Neural cell (in vitro differentiated cells): ENCODE results near the gene TSHR. TPM values are rescaled to one million over a fixed set of nuclear protein-coding genes. Genes with fewer than 3 reads are reported as not detected.

Source experiments
- H2AFZ ChIP-seq: fragments of 200-600, 300-800 bp; sonication (generic), shearing (Covaris generic); 2 replicates; pipeline ENCODE4 v1.6.0; 2014; ENCODE audit warnings: low read depth, mild to moderate bottlenecking, antibody characterized with exemption, low read length, moderate library complexity
- H3F3A ChIP-seq: fragments of 200-600 bp; shearing (Covaris generic); 2 replicates; pipeline ENCODE4 v1.6.1; 2016; ENCODE audit warnings: mild to moderate bottlenecking, moderate library complexity, mixed read lengths, antibody characterized with exemption, low read length; ENCODE audit not compliant: insufficient read depth, poor library complexity, severe bottlenecking
- H3K27ac ChIP-seq: fragments of 200-600, 300-800 bp; sonication (generic), shearing (Covaris generic); 2 replicates; pipeline ENCODE4 v1.5.1; 2014; ENCODE audit warnings: mild to moderate bottlenecking, low read length, moderate library complexity
- H3K27me3 ChIP-seq: fragments of 300-800, 200-600 bp; sonication (generic), shearing (Covaris generic); 2 replicates; pipeline ENCODE4 v1.6.0; 2014; ENCODE audit warnings: mild to moderate bottlenecking, low read depth, low read length, moderate library complexity; ENCODE audit not compliant: insufficient read depth
- H3K36me3 ChIP-seq: fragments of 300-800, 200-600 bp; sonication (generic), shearing (Covaris generic); 2 replicates; pipeline ENCODE4 v1.5.1; 2014; ENCODE audit warnings: mild to moderate bottlenecking, antibody characterized with exemption, low read length, moderate library complexity; ENCODE audit not compliant: insufficient read depth
- H3K4me2 ChIP-seq: fragments of 300-800, 200-600 bp; sonication (generic), shearing (Covaris generic); 2 replicates; pipeline ENCODE4 v1.6.0; 2014; ENCODE audit warnings: mild to moderate bottlenecking, low read length
- H3K4me3 ChIP-seq: fragments of 300-800, 200-600 bp; sonication (generic), shearing (Covaris generic); 2 replicates; pipeline ENCODE4 v1.5.1; 2014; ENCODE audit warnings: mild to moderate bottlenecking, low read length, moderate library complexity
- H3K79me2 ChIP-seq: fragments of 200-600 bp; shearing (Covaris generic); replicated peaks from 2 replicates; pipeline ENCODE4 v1.6.0; 2014; ENCODE audit warnings: mild to moderate bottlenecking, low read length, moderate library complexity; ENCODE audit not compliant: insufficient read depth
- H3K9ac ChIP-seq: fragments of 300-800, 200-600 bp; sonication (generic), shearing (Covaris generic); 2 replicates; pipeline ENCODE4 v1.6.1; 2016; ENCODE audit warnings: mild to moderate bottlenecking, low read length, mixed read lengths
- H3K9me2 ChIP-seq: fragments of 200-600 bp; shearing (Covaris generic); 2 replicates; pipeline ENCODE4 v1.6.1; 2016; ENCODE audit warnings: mild to moderate bottlenecking, low read length, mixed read lengths; ENCODE audit not compliant: insufficient read depth
- H3K9me3 ChIP-seq: fragments of 200-600, 300-800 bp; sonication (generic), shearing (Covaris generic); 2 replicates; pipeline ENCODE4 v1.6.1; 2016; ENCODE audit warnings: mild to moderate bottlenecking, mixed run types, low read length, moderate library complexity, mixed read lengths
- H4K20me1 ChIP-seq: fragments of 200-600 bp; shearing (Covaris generic); 2 replicates; pipeline ENCODE4 v1.6.1; 2016; ENCODE audit warnings: mild to moderate bottlenecking, mixed run types; ENCODE audit not compliant: insufficient read depth
- EP300 ChIP-seq: fragments of 450-650 bp; conservative IDR thresholded peaks from 2 replicates; pipeline ENCODE4 v1.6.1; 2014; ENCODE audit warnings: antibody characterized with exemption, mild to moderate bottlenecking, moderate library complexity; ENCODE audit not compliant: poor library complexity, severe bottlenecking
- EZH2 ChIP-seq: fragments of 200-600, 300-800 bp; shearing (Covaris generic), sonication (generic); IDR thresholded peaks from 2 replicates; pipeline ENCODE4 v1.6.1; 2014; ENCODE audit warnings: antibody characterized with exemption, low read length, borderline replicate concordance, mild to moderate bottlenecking; ENCODE audit not compliant: insufficient read depth, poor library complexity, severe bottlenecking
- MXI1 ChIP-seq: fragments of 450-650 bp; conservative IDR thresholded peaks from 2 replicates; pipeline ENCODE4 v1.6.1; 2014; ENCODE audit warnings: antibody characterized with exemption, mild to moderate bottlenecking; ENCODE audit not compliant: poor library complexity, severe bottlenecking
- RAD21 ChIP-seq: fragments of 450-650 bp; conservative IDR thresholded peaks from 2 replicates; pipeline ENCODE4 v1.6.1; 2014; ENCODE audit warnings: antibody characterized with exemption, mild to moderate bottlenecking, moderate library complexity
- SMC3 ChIP-seq: fragments of 450-650 bp; conservative IDR thresholded peaks from 2 replicates; pipeline ENCODE4 v1.6.1; 2014; ENCODE audit warnings: antibody characterized with exemption, mild to moderate bottlenecking, moderate library complexity; ENCODE audit not compliant: poor library complexity
- TAF1 ChIP-seq: IDR thresholded peaks from 2 replicates; pipeline ENCODE4 v1.6.1; 2012; ENCODE audit warnings: low read depth
- polyA plus RNA-seq: library from polyadenylated mRNA; depleted of rRNA; stranded (reverse); fragments of >200 nt; gene quantifications from 2 replicates; pipeline ENCODE4 v1.2.3, GENCODE V29; 2014
- TF ChIP-seq, protein P1 (sequence below): fragments of 450-650 bp; IDR thresholded peaks from 2 replicates; pipeline ENCODE4 v1.5.1; 2014; ENCODE audit warnings: antibody characterized with exemption, mild to moderate bottlenecking, moderate library complexity; ENCODE audit not compliant: poor library complexity, severe bottlenecking
- TF ChIP-seq, protein P2 (sequence below): IDR thresholded peaks from 2 replicates; pipeline ENCODE4 v1.6.1; 2012; ENCODE audit warnings: borderline replicate concordance

Gene TSHR
- polyA plus RNA-seq, 1 donor from 2014 or later = not detected

DNA sequence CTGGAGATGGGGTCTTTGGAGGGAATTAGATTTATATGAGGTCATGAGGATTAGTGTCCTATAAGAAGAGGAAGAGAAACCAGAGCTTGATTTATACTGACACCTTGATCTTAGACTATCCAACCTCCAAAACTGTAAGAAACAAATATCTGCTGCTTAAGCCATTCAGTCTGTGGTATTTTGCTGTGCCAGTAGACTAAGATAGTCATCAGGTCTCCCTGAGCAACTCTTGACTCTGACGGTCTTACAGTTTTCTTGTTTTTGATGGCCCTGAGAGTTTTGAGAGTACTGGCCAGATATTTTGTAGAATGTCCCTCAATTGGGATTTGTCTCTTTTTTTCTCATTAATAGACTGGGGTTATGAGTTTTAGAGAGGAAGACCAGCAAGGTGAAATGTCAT, 51.7 kb downstream of the TSHR start:
- H4K20me1 ChIP-seq = no peaks in the 10 kb centered on the region
- H3K36me3 ChIP-seq = no peaks in the 10 kb centered on the region
- TF ChIP-seq RAD21 (no peak), TAF1 (no peak), MXI1 (no peak), EP300 (no peak), EZH2 (no peak), SMC3 (no peak)
- TF ChIP-seq, protein P1, sequence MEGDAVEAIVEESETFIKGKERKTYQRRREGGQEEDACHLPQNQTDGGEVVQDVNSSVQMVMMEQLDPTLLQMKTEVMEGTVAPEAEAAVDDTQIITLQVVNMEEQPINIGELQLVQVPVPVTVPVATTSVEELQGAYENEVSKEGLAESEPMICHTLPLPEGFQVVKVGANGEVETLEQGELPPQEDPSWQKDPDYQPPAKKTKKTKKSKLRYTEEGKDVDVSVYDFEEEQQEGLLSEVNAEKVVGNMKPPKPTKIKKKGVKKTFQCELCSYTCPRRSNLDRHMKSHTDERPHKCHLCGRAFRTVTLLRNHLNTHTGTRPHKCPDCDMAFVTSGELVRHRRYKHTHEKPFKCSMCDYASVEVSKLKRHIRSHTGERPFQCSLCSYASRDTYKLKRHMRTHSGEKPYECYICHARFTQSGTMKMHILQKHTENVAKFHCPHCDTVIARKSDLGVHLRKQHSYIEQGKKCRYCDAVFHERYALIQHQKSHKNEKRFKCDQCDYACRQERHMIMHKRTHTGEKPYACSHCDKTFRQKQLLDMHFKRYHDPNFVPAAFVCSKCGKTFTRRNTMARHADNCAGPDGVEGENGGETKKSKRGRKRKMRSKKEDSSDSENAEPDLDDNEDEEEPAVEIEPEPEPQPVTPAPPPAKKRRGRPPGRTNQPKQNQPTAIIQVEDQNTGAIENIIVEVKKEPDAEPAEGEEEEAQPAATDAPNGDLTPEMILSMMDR = no peak
- TF ChIP-seq, protein P2, sequence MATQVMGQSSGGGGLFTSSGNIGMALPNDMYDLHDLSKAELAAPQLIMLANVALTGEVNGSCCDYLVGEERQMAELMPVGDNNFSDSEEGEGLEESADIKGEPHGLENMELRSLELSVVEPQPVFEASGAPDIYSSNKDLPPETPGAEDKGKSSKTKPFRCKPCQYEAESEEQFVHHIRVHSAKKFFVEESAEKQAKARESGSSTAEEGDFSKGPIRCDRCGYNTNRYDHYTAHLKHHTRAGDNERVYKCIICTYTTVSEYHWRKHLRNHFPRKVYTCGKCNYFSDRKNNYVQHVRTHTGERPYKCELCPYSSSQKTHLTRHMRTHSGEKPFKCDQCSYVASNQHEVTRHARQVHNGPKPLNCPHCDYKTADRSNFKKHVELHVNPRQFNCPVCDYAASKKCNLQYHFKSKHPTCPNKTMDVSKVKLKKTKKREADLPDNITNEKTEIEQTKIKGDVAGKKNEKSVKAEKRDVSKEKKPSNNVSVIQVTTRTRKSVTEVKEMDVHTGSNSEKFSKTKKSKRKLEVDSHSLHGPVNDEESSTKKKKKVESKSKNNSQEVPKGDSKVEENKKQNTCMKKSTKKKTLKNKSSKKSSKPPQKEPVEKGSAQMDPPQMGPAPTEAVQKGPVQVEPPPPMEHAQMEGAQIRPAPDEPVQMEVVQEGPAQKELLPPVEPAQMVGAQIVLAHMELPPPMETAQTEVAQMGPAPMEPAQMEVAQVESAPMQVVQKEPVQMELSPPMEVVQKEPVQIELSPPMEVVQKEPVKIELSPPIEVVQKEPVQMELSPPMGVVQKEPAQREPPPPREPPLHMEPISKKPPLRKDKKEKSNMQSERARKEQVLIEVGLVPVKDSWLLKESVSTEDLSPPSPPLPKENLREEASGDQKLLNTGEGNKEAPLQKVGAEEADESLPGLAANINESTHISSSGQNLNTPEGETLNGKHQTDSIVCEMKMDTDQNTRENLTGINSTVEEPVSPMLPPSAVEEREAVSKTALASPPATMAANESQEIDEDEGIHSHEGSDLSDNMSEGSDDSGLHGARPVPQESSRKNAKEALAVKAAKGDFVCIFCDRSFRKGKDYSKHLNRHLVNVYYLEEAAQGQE = no peak
- no peak overlapping the region for H3K9ac ChIP-seq
- no peak overlapping the region for H3K4me2 ChIP-seq
- H3K9me2 ChIP-seq = no peaks in the 10 kb centered on the region
- no peak overlapping the region for H3K27ac ChIP-seq
- no peak overlapping the region for H3K4me3 ChIP-seq
- H3K9me3 ChIP-seq = no peaks in the 10 kb centered on the region
- no peaks in the 10 kb centered on the region for H3K27me3 ChIP-seq
- H3F3A ChIP-seq = no peaks in the 10 kb centered on the region
- H2AFZ ChIP-seq = no peak overlapping the region
- H3K79me2 ChIP-seq = no peaks in the 10 kb centered on the region

DNA sequence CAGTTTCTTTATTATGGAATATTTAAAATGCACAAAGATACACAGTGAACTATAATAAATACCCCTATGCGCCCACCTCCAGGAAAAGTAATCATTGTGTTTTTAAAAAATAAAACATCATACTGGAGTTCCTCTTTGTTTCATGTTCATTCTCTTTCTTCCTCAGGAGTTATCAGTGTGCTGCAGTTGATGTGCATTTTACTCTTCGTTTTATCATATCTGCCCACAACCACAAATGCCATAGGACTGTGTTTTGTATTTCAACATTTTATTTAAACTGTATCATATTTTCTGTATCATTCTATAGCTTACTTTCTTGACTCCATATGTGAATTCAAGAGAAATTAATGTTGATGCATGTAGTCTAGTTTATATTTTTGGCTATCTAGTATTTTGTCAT, 53.9 kb downstream of the TSHR start:
- H2AFZ ChIP-seq = no peak overlapping the region
- no peaks in the 10 kb centered on the region for H3K79me2 ChIP-seq
- H3K9ac ChIP-seq = no peak overlapping the region
- no peaks in the 10 kb centered on the region for H3F3A ChIP-seq
- no peaks in the 10 kb centered on the region for H3K9me2 ChIP-seq
- TF ChIP-seq TAF1 = no peak
- no peak for TF ChIP-seq RAD21
- TF ChIP-seq, protein P2 = no peak
- H3K4me2 ChIP-seq = no peak overlapping the region
- no peaks in the 10 kb centered on the region for H3K27me3 ChIP-seq
- H3K36me3 ChIP-seq = no peaks in the 10 kb centered on the region
- no peaks in the 10 kb centered on the region for H3K9me3 ChIP-seq
- H4K20me1 ChIP-seq = no peaks in the 10 kb centered on the region
- H3K27ac ChIP-seq = no peak overlapping the region
- no peak overlapping the region for H3K4me3 ChIP-seq
